HCT116 (cell line): ENCODE results near the gene MUS81.

Source experiments
- ATF3 ChIP-seq: IDR thresholded peaks from 2 replicates; pipeline ENCODE4 v1.6.1; 2012
- CEBPB ChIP-seq: IDR thresholded peaks from 2 replicates; pipeline ENCODE4 v1.6.1; 2012; ENCODE audit warnings: low read depth
- CTCF ChIP-seq, 3 experiments: fragments of 200-600 bp in 1 of 3; sonication (generic) in 1 of 3; IDR thresholded peaks in 2 of 3; conservative IDR thresholded peaks in 1 of 3; 2 replicates each; pipeline ENCODE4 v1.5.1; 2012 to 2017; ENCODE audit warnings: low read depth in 2 of 3, low read length in 2 of 3, antibody characterized with exemption in 1 of 3, borderline replicate concordance in 1 of 3, control low read depth in 1 of 3, mild to moderate bottlenecking in 1 of 3, mixed read lengths in 1 of 3, mixed run types in 1 of 3, moderate library complexity in 1 of 3; ENCODE audit not compliant: insufficient read depth in 1 of 3
- EZH2 ChIP-seq: fragments of 200-600 bp; sonication (generic); IDR thresholded peaks from 2 replicates; pipeline ENCODE4 v1.6.1; 2017; ENCODE audit warnings: antibody characterized with exemption, mixed run types
- EZH2phosphoT487 ChIP-seq: fragments of 200-600 bp; IDR thresholded peaks from 2 replicates; pipeline ENCODE4 v1.6.1; 2018; ENCODE audit warnings: antibody characterized with exemption, borderline replicate concordance
- JUND ChIP-seq: IDR thresholded peaks from 2 replicates; pipeline ENCODE4 v1.6.1; 2012
- MAX ChIP-seq: IDR thresholded peaks from 2 replicates; pipeline ENCODE4 v1.6.1; 2012
- POLR2A ChIP-seq: IDR thresholded peaks from 2 replicates; pipeline ENCODE4 v1.7.0; 2011; ENCODE audit warnings: borderline replicate concordance; ENCODE audit not compliant: insufficient read depth, insufficient read length; ENCODE audit errors: extremely low read depth
- POLR2AphosphoS5 ChIP-seq: IDR thresholded peaks from 2 replicates; pipeline ENCODE4 v1.6.1; 2011; ENCODE audit warnings: mild to moderate bottlenecking, low read depth, low read length, moderate library complexity
- REST ChIP-seq: IDR thresholded peaks from 2 replicates; pipeline ENCODE4 v1.6.1; 2012; ENCODE audit warnings: low read depth
- SRF ChIP-seq: IDR thresholded peaks from 2 replicates; pipeline ENCODE4 v1.6.1; 2012; ENCODE audit warnings: low read depth
- YY1 ChIP-seq: IDR thresholded peaks from 2 replicates; pipeline ENCODE4 v1.6.1; 2011; ENCODE audit warnings: low read length, low read depth, moderate library complexity, mild to moderate bottlenecking; ENCODE audit not compliant: insufficient replicate concordance; ENCODE audit errors: extremely low read depth
- ZNF274 ChIP-seq: fragments of 200-500 bp; sonication (Bioruptor generic); IDR thresholded peaks from 2 replicates; pipeline ENCODE4 v1.6.1; 2014; ENCODE audit warnings: mild to moderate bottlenecking, low read depth, low read length, inconsistent platforms

GRCh38 chr11:65871811-65872548, 11.7 kb downstream of the MUS81 start:
- TF ChIP-seq CTCF (IDR thresholded peaks at IDR 0.05 in 2 of 3, conservative IDR thresholded peaks at IDR 0.05 in 1 of 3; ENCODE audit: borderline replicate concordance in 1 of 3, insufficient read depth in 1 of 3, low read depth in 2 of 3, low read length in 2 of 3) (no peak), CEBPB (no peak), ATF3 (no peak), REST (no peak), POLR2A (no peak), MAX (no peak), YY1 (no peak), EZH2 (no peak), POLR2AphosphoS5 (no peak), EZH2phosphoT487 (no peak), ZNF274 (no peak), JUND (no peak), SRF (no peak)
